Muscle of leg (tissue), 11 donors: ENCODE data around the gene TRIM28. TPM values are rescaled to one million over a fixed set of nuclear protein-coding genes. Genes with fewer than 3 reads are reported as not detected.

Experiments used
- DNase-seq: peaks from one replicate; pipeline ENCODE4 v3.0.0; 2013
- H3K27ac ChIP-seq: one replicate; pipeline ENCODE4 v1.5.1; 2013; ENCODE audit warnings: mild to moderate bottlenecking, low read length, control low read depth
- H3K27me3 ChIP-seq: one replicate; pipeline ENCODE4 v1.6.1; 2013; ENCODE audit warnings: low read length; ENCODE audit not compliant: control insufficient read depth, insufficient read depth
- H3K36me3 ChIP-seq: one replicate; pipeline ENCODE4 v1.6.1; 2013; ENCODE audit warnings: low read length; ENCODE audit not compliant: control insufficient read depth, insufficient read depth
- H3K4me1 ChIP-seq: one replicate; pipeline ENCODE4 v1.6.1; 2013; ENCODE audit warnings: low read length; ENCODE audit not compliant: control insufficient read depth, insufficient read depth
- H3K4me3 ChIP-seq: one replicate; pipeline ENCODE4 v1.5.1; 2013; ENCODE audit warnings: low read length, control low read depth
- H3K9me3 ChIP-seq: replicated peaks from 2 replicates; pipeline ENCODE4 v1.6.1; 2013; ENCODE audit warnings: low read depth, low read length; ENCODE audit not compliant: control insufficient read depth
- WGBS: methylation state at CpG from one replicate; pipeline ENCODE4 v1.1.5; 2013; ENCODE audit warnings: missing lambda C conversion rate; ENCODE audit not compliant: insufficient coverage; 5-methylcytosine and 5-hydroxymethylcytosine counted together
- polyA plus RNA-seq, 8 donors: library from polyadenylated mRNA; unstranded; fragments of 120-200 nt; gene quantifications; one replicate each; pipeline versions ENCODE4 v1.2.1 to v1.2.3, GENCODE V29; 2013; ENCODE audit warnings: inconsistent platforms in 1 of 8, low replicate concordance in 1 of 8; ENCODE audit not compliant: insufficient read length in 8 of 8, insufficient read depth in 1 of 8
- total RNA-seq: library from RNA; stranded (reverse); fragments of 120-200 nt; gene quantifications from one replicate; pipeline ENCODE4 v1.2.4, GENCODE V29; 2013

TRIM28 gene
- total and polyA plus RNA-seq, 9 donors: 213 to 466 (median 385) TPM

DNA sequence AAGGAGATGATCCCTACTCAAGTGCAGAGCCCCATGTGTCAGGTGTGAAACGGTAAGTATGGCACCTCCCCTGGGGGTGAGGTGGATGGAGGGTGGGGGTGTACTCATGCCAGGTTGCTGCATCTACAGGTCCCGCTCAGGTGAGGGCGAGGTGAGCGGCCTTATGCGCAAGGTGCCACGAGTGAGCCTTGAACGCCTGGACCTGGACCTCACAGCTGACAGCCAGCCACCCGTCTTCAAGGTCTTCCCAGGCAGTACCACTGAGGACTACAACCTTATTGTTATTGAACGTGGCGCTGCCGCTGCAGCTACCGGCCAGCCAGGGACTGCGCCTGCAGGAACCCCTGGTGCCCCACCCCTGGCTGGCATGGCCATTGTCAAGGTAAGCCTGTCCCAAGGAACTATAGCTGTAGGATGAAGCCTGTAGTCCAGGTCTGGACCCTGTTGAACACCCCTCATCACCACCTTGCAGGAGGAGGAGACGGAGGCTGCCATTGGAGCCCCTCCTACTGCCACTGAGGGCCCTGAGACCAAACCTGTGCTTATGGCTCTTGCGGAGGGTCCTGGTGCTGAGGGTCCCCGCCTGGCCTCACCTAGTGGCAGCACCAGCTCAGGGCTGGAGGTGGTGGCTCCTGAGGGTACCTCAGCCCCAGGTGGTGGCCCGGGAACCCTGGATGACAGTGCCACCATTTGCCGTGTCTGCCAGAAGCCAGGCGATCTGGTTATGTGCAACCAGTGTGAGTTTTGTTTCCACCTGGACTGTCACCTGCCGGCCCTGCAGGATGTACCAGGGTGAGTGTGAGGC, 5.2 kb downstream of the TRIM28 start:
- Histone ChIP-seq H3K4me3 (no peak overlapping the region), H3K9me3 (no peaks in the 10 kb centered on the region), H3K36me3 (peaks cover 78% of the 10 kb centered on the region), H3K4me1 (peaks cover 26% of the 10 kb centered on the region), H3K27ac (no peak overlapping the region), H3K27me3 (no peaks in the 10 kb centered on the region)
- DNase-seq: no peak
- WGBS: 89% methylated on average over 16 of the region's 20 CpGs

- H3K36me3 ChIP-seq: peaks cover 78% of the 10 kb centered on the region
- 86% methylated on average over 1 of the region's 11 CpGs for WGBS
Measured at GRCh38 chr19:58549664-58550361, 5.9 kb downstream of the TRIM28 start.

GRCh38 chr19:58550362-58551122, 6.7 kb downstream of the TRIM28 start:
- no peak for DNase-seq
- peaks cover 77% of the 10 kb centered on the region for H3K36me3 ChIP-seq
- H3K4me1 ChIP-seq: peaks cover 32% of the 10 kb centered on the region
- 86% methylated on average over 10 of the region's 13 CpGs for WGBS
- H3K4me3 ChIP-seq: no peak overlapping the region
- H3K9me3 ChIP-seq: no peaks in the 10 kb centered on the region
- H3K27ac ChIP-seq: no peak overlapping the region
- no peaks in the 10 kb centered on the region for H3K27me3 ChIP-seq

More at GRCh38 chr19:58549664-58550361, 5.9 kb downstream of the TRIM28 start:
- DNase-seq: peak; percentile 8
- Histone ChIP-seq H3K9me3 (no peaks in the 10 kb centered on the region), H3K27ac (no peak overlapping the region), H3K4me1 (peaks cover 31% of the 10 kb centered on the region), H3K4me3 (no peak overlapping the region), H3K27me3 (no peaks in the 10 kb centered on the region)

DNA sequence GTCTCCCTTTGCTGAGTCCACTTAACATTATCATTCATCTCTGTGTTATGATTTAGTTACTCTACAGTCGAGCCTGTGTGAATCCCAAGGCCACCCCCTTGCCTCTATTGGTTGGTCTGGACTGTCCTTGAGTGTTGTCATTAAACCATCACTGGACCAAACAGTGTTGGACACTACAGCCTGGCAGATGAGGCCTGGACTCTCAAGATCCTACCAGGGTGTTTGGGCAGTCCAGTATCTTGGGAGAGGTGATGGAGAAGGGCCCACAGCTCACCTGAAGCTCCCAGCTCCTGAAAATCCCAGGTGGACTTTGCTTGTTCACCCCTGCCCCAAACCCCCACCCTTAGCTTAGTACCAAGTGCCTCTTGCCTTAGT, 7.2 kb downstream of the TRIM28 start:
- peaks cover 77% of the 10 kb centered on the region for H3K36me3 ChIP-seq
- H3K4me3 ChIP-seq: no peak overlapping the region

GRCh38 chr19:58551577-58552471, 8.0 kb downstream of the TRIM28 start:
- peak; percentile 7 for DNase-seq
- no peak overlapping the region for H3K4me3 ChIP-seq
- peaks cover 31% of the 10 kb centered on the region for H3K4me1 ChIP-seq
- 89% methylated on average over 14 of the region's 18 CpGs for WGBS
- H3K9me3 ChIP-seq: no peaks in the 10 kb centered on the region
- no peak overlapping the region for H3K27ac ChIP-seq
- no peaks in the 10 kb centered on the region for H3K27me3 ChIP-seq
- H3K36me3 ChIP-seq: peaks cover 77% of the 10 kb centered on the region

More for the DNA sequence above, 7.2 kb downstream of the TRIM28 start:
- Histone ChIP-seq H3K27me3 (no peaks in the 10 kb centered on the region), H3K9me3 (no peaks in the 10 kb centered on the region), H3K4me1 (peaks cover 31% of the 10 kb centered on the region), H3K27ac (no peak overlapping the region)
- peak; percentile 6 for DNase-seq
- WGBS: no CpG with 5 or more reads among the region's 1 CpG

DNA sequence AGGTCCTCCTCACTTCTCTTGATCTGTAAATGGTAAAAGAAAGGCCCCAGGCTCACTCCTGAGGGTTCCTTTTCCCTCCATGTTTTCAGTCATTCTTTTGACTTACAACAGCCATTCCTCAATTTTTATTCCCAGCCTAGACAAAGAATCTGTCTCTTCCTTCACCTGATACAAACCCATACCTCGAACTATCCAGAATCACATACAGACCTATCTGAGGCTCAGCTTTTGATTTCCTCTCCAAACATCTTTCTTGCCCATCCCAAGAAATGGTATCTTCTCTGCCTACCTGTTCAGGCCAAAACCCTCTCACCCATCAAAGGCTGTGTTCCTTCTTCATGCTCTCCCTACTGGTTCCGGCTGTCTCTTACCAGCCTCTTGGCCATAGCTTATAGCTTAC, 8.8 kb downstream of the TRIM28 start:
- Histone ChIP-seq H3K9me3 (no peaks in the 10 kb centered on the region), H3K4me1 (peaks cover 36% of the 10 kb centered on the region), H3K27me3 (no peaks in the 10 kb centered on the region), H3K4me3 (no peak overlapping the region), H3K36me3 (peaks cover 73% of the 10 kb centered on the region), H3K27ac (no peak overlapping the region)
- DNase-seq: no peak
- WGBS: 83% methylated on average over 1 of the region's 2 CpGs

GRCh38 chr19:58553799-58554493, 10.1 kb downstream of the TRIM28 start:
- peak; percentile 41 for DNase-seq
- Histone ChIP-seq H3K9me3 (no peaks in the 10 kb centered on the region), H3K27me3 (no peaks in the 10 kb centered on the region), H3K4me3 (peak overlapping the region; percentile 75), H3K36me3 (peaks cover 60% of the 10 kb centered on the region), H3K4me1 (peaks cover 39% of the 10 kb centered on the region), H3K27ac (peak overlapping the region; percentile 99)
- 34% methylated on average over 11 of the region's 18 CpGs for WGBS

DNA sequence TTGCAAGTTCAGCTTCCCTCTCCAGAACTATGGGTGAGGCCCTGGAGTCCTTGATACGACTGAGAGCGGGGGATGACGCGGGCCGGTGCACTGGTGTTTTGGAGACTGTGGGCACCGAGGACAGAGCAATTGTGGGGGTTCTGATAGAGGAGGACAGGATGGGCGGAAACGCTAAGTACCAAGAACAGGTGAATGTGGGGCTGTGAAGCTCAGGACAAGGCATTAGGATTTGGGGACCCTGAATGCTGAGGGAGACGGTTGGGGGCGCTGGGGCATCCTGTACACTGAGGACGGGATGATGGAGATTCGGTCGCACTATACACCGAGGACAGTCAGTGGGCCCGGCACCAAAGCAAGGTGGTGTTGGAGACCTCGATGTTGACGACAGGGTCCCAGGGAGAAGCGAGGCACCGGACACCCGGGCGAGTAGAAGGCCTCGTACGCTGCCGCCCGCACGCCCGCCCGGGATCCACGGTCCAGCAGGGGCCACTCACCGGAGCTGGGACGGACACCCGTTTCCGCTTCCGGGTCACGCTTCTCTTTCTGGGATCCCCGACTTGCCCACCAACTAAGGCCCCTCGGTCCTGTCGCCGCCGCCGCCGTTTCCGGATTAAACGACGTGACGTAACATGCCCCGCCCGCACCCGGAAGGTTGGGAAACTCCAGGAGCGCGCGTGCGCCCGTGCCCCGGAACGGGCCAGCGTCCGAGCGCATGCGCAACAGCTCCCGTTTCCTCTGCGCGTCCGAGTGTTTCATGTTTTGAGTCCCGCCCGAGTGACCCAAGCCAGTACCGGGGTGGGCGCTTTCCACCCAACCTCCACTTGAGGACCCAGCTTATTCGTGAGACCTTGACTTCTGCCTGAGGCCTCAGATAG, 10.9 kb downstream of the TRIM28 start, which contains the start of gene CHMP2A:
Gene CHMP2A, minus strand, starts transcription at position 612 of the 875 bp plus-strand sequence. CDS start 893 bp downstream, outside the sequence.
- H3K36me3 ChIP-seq: peaks cover 52% of the 10 kb centered on the region

More for the DNA sequence above, 10.9 kb downstream of the TRIM28 start, which contains the start of gene CHMP2A:
- Histone ChIP-seq H3K9me3 (no peaks in the 10 kb centered on the region), H3K27me3 (no peaks in the 10 kb centered on the region), H3K4me3 (peak within 1 kb of the TSS; percentile 75), H3K4me1 (peaks cover 41% of the 10 kb centered on the region), H3K27ac (peak within 1 kb of the TSS; percentile 99)
- WGBS: under 1% methylated on average over 68 of the region's 69 CpGs
- DNase-seq: peak; percentile 98
